Stimulated activated naive CD8-positive, alpha-beta T cell treated with anti-CD3 and anti-CD28 coated beads, Interleukin-15, Interleukin-2, amounts not matched to agents 100 ng/mL and 50 ng/mL, for 24 hours (primary cell): ENCODE results near the gene TOX2.

ENCODE experiments used
- H3K27ac Mint-ChIP-seq: one replicate; pipeline ENCODE4 v1.8.0; 2021; ENCODE audit warnings: mild to moderate bottlenecking, mixed read lengths
- H3K27me3 Mint-ChIP-seq: one replicate; pipeline ENCODE4 v1.8.0; 2021; ENCODE audit warnings: mixed read lengths
- H3K36me3 Mint-ChIP-seq: one replicate; pipeline ENCODE4 v1.8.0; 2021; ENCODE audit warnings: low read depth, mixed read lengths
- H3K4me1 Mint-ChIP-seq: one replicate; pipeline ENCODE4 v1.8.0; 2021; ENCODE audit warnings: low read depth, mixed read lengths
- H3K4me3 Mint-ChIP-seq: one replicate; pipeline ENCODE4 v1.8.0; 2021; ENCODE audit warnings: mild to moderate bottlenecking, mixed read lengths
- H3K9me3 Mint-ChIP-seq: one replicate; pipeline ENCODE4 v1.8.0; 2021; ENCODE audit warnings: mixed read lengths

The TOX2 gene

GRCh38 chr20:43942201-43942590 lies 27.5 kb downstream of the TOX2 start:
- Mint-ChIP-seq H3K36me3 (no peaks in the 10 kb centered on the region), H3K27me3 (peaks cover 33% of the 10 kb centered on the region), H3K9me3 (no peaks in the 10 kb centered on the region), H3K27ac (peak overlapping the region; percentile 51), H3K4me1 (peaks cover 39% of the 10 kb centered on the region), H3K4me3 (peak overlapping the region; percentile 18)

- Mint-ChIP-seq H3K4me3 (no peak overlapping the region), H3K27ac (peak overlapping the region; percentile 4), H3K36me3 (no peaks in the 10 kb centered on the region), H3K9me3 (no peaks in the 10 kb centered on the region), H3K4me1 (peaks cover 39% of the 10 kb centered on the region), H3K27me3 (peaks cover 38% of the 10 kb centered on the region)
These were observed 28.1 kb downstream of the TOX2 start for GRCh38 chr20:43942667-43943285.

DNA sequence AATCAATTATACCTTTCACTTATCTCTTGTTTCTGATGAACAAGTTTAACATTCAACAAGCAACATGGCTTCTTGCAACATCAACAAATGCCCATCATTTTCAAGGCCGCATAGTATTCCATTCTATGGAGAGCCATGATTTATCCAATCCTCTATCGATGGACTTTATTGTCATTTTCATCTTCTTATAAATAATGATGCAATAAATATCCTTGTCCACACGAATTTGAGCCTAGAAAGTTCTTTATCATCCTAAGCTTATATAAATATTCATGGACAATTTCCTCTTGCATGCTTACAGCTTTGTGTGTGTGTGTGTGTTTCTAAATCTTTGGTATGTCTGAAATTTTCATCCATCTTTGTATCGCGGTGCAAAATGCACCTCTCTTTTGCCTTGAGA lies 29.1 kb downstream of the TOX2 start:
- Mint-ChIP-seq H3K27ac (no peak overlapping the region), H3K36me3 (no peaks in the 10 kb centered on the region), H3K9me3 (no peaks in the 10 kb centered on the region), H3K27me3 (peaks cover 38% of the 10 kb centered on the region), H3K4me1 (peaks cover 40% of the 10 kb centered on the region), H3K4me3 (no peak overlapping the region)

DNA sequence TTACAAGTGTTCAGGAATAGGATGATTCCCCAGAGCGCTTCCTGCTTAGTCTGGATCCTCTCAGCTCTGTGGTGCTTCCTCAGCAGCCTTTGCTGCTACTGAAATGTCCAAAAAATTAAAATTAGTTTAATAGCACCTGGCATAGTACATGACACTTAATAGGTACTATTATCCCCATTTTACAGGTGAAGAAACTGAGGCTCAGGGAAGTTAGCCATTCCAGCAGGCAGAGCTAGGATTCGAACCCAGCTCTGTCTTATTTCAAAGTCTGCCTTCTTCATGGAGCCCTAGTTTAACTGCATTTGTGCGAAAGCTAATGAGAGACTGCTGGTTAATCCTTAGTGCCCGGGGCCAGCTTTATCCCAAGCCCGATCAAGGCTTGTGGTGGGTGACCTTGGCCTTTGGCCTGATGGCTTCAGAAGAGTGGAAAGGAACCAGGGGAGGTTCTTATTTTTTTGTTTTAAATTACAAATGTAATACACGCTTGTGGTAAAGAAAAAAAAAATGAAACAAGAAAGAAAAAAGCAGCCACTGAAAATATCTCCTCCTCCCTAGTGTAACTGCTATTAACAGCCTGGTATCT lies 30.1 kb downstream of the TOX2 start:
- no peak overlapping the region for H3K27ac Mint-ChIP-seq
- H3K27me3 Mint-ChIP-seq, result peaks cover 41% of the 10 kb centered on the region
- peaks cover 50% of the 10 kb centered on the region for H3K4me1 Mint-ChIP-seq
- H3K4me3 Mint-ChIP-seq, result no peak overlapping the region
- H3K36me3 Mint-ChIP-seq, result no peaks in the 10 kb centered on the region
- no peaks in the 10 kb centered on the region for H3K9me3 Mint-ChIP-seq

- no peak overlapping the region for H3K4me3 Mint-ChIP-seq
- H3K27me3 Mint-ChIP-seq, result peaks cover 36% of the 10 kb centered on the region
- H3K4me1 Mint-ChIP-seq, result peaks cover 57% of the 10 kb centered on the region
- H3K36me3 Mint-ChIP-seq, result no peaks in the 10 kb centered on the region
- H3K9me3 Mint-ChIP-seq, result no peaks in the 10 kb centered on the region
- H3K27ac Mint-ChIP-seq, result no peak overlapping the region
These were observed 30.9 kb downstream of the TOX2 start for GRCh38 chr20:43945391-43946205.

- Mint-ChIP-seq H3K4me3 (no peak overlapping the region), H3K27me3 (peaks cover 32% of the 10 kb centered on the region), H3K27ac (no peak overlapping the region), H3K36me3 (no peaks in the 10 kb centered on the region), H3K4me1 (peaks cover 55% of the 10 kb centered on the region), H3K9me3 (no peaks in the 10 kb centered on the region)
These were observed 31.5 kb downstream of the TOX2 start for GRCh38 chr20:43946206-43946491.

DNA sequence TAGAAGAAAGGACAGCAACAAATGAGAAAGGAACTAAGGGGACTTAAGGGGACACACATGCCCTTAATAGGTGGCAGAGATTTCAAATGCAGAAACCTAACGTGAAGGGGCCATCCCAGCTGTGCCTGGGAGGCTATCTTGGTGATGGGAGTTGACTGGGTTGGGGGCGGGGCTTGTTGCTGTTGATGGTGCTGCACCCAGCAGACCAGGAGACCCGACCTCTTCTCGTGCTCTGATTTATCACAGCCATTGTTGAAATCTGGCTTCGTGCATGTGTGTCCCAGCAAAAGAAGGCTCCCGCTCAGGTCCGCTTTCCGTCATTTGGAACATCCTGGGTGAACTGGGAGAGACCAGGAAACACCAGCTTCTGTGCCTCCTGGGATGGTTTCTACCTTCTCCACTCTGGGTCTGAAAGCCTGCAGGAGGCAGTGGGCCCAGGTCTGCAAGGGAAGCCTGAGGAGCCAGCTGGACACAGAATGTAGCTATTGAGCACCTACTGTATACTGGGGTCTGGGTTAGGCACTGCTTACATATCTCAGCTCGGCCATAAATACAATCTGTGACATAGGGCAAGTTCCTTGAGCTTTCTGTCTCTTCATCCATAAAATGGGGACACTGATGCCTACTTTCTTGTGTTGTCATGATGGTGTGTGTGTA lies 32.1 kb downstream of the TOX2 start:
- Mint-ChIP-seq H3K27me3 (peaks cover 32% of the 10 kb centered on the region), H3K4me3 (no peak overlapping the region), H3K4me1 (peaks cover 50% of the 10 kb centered on the region), H3K36me3 (no peaks in the 10 kb centered on the region), H3K9me3 (no peaks in the 10 kb centered on the region), H3K27ac (no peak overlapping the region)

DNA sequence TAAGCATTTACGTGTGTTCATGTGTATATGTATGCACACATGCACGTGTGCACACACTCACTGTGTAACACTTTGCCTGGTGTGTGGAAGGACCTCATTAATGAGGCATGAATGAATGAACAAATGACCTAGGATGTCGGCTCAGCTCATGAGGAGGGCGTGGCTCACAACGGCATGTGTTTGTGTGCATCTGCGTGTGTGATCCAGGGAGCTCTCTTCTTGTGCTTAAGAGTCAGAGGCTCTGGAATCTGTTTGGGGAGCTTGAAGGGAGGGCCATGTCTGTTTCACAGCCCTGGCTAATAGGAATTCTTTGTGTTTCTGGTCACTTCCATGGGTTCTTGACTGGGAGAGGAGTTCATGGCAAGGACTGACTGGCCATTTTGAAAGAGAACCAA lies 32.7 kb downstream of the TOX2 start:
- Mint-ChIP-seq H3K27me3 (peaks cover 33% of the 10 kb centered on the region), H3K4me3 (no peak overlapping the region)

GRCh38 chr20:43948455-43948854 lies 33.8 kb downstream of the TOX2 start:
- Mint-ChIP-seq H3K36me3 (no peaks in the 10 kb centered on the region), H3K9me3 (no peaks in the 10 kb centered on the region), H3K27me3 (peaks cover 41% of the 10 kb centered on the region), H3K27ac (no peak overlapping the region), H3K4me1 (peaks cover 46% of the 10 kb centered on the region), H3K4me3 (no peak overlapping the region)

More for the DNA sequence above, 32.7 kb downstream of the TOX2 start:
- no peaks in the 10 kb centered on the region for H3K9me3 Mint-ChIP-seq
- H3K4me1 Mint-ChIP-seq, result peaks cover 47% of the 10 kb centered on the region
- no peak overlapping the region for H3K27ac Mint-ChIP-seq
- no peaks in the 10 kb centered on the region for H3K36me3 Mint-ChIP-seq

- Mint-ChIP-seq H3K4me1 (peaks cover 49% of the 10 kb centered on the region), H3K4me3 (no peak overlapping the region), H3K27ac (no peak overlapping the region), H3K9me3 (no peaks in the 10 kb centered on the region), H3K27me3 (peaks cover 43% of the 10 kb centered on the region), H3K36me3 (no peaks in the 10 kb centered on the region)
These were observed 34.6 kb downstream of the TOX2 start for GRCh38 chr20:43949248-43949647.

DNA sequence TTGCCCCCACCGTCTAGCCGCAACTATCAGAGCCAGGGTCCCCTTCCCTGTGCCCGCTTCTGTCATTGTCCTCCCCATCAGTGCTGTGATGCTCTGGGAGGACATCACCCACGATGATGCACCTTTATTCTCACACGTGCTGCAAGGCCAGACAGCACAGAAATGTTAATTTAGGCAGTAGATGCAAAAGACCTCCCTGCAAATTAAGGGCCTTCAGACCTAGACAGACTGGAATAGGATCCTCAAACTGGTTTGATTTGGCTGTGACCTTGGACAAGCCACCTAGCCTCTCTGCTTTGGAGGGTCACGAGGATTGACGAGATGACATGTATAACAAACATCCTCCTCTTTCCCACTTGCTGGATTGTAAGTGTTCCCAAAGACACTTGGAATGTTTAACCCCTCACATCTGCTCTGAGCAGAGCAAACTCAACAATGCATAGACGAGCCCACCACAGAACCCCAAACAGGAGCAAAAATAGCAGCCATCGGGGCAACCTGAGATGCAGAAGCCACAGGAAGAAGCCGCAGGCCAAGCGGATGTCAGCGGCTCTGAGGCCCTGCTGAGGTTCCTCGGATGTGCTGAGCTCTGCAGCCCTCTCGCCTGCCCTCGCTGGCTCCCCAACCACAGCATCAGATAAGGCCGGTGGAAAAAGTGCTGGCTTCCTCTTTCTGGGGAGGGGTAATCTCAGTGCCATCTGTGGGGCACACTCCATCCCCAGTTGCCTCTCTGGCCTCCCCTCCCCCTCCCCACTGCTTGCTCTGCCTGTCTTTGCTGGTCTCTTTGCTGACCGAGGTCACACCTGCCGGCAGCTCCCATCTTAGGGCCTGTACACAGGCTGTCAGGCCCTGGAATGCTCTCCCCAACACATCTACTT lies 35.3 kb downstream of the TOX2 start:
- Mint-ChIP-seq H3K27me3 (peaks cover 42% of the 10 kb centered on the region), H3K4me1 (peaks cover 57% of the 10 kb centered on the region), H3K27ac (peak overlapping the region; percentile 12), H3K36me3 (no peaks in the 10 kb centered on the region), H3K4me3 (peak overlapping the region; percentile 30), H3K9me3 (no peaks in the 10 kb centered on the region)

- H3K4me3 Mint-ChIP-seq, result peak overlapping the region; percentile 40
- peak overlapping the region; percentile 87 for H3K27ac Mint-ChIP-seq
- peaks cover 17% of the 10 kb centered on the region for H3K36me3 Mint-ChIP-seq
- peaks cover 17% of the 10 kb centered on the region for H3K9me3 Mint-ChIP-seq
- peaks cover 38% of the 10 kb centered on the region for H3K27me3 Mint-ChIP-seq
- H3K4me1 Mint-ChIP-seq, result peaks cover 83% of the 10 kb centered on the region
These were observed 39.4 kb downstream of the TOX2 start for GRCh38 chr20:43953919-43954592.

DNA sequence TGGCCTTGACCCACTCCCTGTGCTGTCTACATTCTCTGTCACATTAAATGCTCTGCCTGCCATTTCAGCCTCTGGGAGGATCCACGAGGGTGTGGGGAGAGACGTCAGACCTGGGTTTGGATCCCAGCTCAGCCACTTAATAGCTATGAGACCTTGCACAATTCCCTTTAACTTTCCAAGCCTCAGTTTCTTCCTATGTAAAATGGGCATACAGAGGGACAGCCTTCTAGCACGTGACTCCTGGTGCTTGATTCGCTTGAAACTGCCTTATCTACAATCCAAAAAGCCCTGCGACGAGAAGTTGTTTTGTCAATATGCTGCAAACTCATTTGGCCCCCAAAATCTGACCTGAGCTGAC lies 40.0 kb downstream of the TOX2 start:
- Mint-ChIP-seq H3K27ac (peak overlapping the region; percentile 87), H3K36me3 (peaks cover 17% of the 10 kb centered on the region), H3K27me3 (peaks cover 38% of the 10 kb centered on the region), H3K4me3 (peak overlapping the region; percentile 42), H3K4me1 (peaks cover 83% of the 10 kb centered on the region), H3K9me3 (peaks cover 17% of the 10 kb centered on the region)
